ENCODE results near the gene SLC6A6.

SLC6A6 gene

DNA sequence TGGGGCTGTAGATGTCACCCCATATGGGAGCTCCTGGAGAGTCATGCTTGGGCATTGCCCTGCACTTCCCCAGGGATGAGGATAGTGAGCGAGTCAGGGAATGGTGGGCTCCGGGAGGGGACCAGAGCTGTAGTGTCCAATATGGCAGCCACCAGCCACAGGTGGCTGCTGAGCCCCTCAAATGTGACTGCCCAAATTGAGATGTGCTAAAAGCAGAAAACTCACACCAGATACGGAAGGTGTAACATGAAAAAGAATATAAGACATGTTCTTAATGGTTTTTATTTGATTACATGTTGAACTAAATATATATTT, 106.1 kb downstream of the SLC6A6 start:
- Histone ChIP-seq H3K4me3 (ENCODE audit: low read depth in 1 of 5, low read length in 5 of 5) (no peak overlapping the region), H3K9ac (ENCODE audit: low read length in 5 of 5) (no peak overlapping the region), H3K27me3 (ENCODE audit: control insufficient read depth in 5 of 5, insufficient read depth in 4 of 5, low read length in 5 of 5) (peaks cover 0 to 7% (median 4%) of the 10 kb centered on the region in 5 donors), H3K36me3 (ENCODE audit: control insufficient read depth in 5 of 5, insufficient read depth in 5 of 5, low read length in 5 of 5) (no peaks in the 10 kb centered on the region), H3K9me3 (ENCODE audit: control insufficient read depth in 5 of 5, low read length in 5 of 5) (peaks cover 0 to 4% (median under 1%) of the 10 kb centered on the region in 5 donors), H3K4me1 (ENCODE audit: control insufficient read depth in 5 of 5, insufficient read depth in 5 of 5, low read length in 5 of 5) (peaks cover 0 to 4% (median 0%) of the 10 kb centered on the region in 5 donors), H3K27ac (ENCODE audit: low read depth, low read length) (no peak overlapping the region)

DNA sequence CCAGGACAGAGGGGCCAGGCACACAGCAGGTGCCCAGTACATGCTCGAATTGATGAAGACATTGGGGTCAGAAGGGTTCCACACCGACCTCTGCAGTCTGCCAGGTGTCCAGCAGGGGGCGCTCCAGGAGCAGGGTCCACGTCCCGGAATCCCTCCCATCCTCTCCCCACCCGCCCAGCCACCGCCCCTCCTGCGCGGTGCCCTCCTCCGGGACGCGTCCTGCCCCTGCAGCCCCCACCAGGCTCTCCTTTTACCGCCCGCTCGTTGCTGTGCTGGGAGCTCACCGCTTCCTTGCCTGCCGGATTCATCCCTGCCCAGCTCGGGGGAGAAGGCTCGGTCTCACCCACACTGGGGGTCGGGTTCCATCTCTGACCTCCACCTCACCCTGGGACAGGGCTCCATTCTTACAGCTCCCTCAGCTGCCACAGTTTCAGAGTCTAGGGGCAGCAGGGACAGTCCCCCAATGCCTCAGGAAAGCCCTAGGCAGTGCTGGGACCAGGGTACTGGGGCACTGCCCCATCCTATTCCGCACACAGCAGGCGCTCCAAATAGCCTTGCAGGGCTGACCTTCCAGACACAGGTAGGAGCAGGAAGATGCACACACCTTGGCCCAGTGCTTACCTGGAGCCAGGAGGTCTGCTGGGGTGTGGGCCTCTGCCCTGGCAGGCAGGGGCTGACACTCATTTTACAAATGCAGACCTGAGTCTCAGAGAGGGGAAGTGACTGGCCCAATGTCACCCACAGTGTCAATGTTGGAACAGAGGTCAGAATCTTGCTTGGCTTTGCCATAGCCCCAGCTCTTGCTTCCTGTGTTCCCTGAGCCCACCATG, 106.8 kb downstream of the SLC6A6 start:
- Histone ChIP-seq H3K9me3 (ENCODE audit: control insufficient read depth in 5 of 5, low read length in 5 of 5) (no peaks in the 10 kb centered on the region), H3K4me3 (ENCODE audit: low read depth in 1 of 5, low read length in 5 of 5) (no peak overlapping the region), H3K27ac (ENCODE audit: low read depth, low read length) (no peak overlapping the region), H3K36me3 (ENCODE audit: control insufficient read depth in 5 of 5, insufficient read depth in 5 of 5, low read length in 5 of 5) (no peaks in the 10 kb centered on the region), H3K27me3 (ENCODE audit: control insufficient read depth in 5 of 5, insufficient read depth in 4 of 5, low read length in 5 of 5) (peaks cover 0 to 11% (median 4%) of the 10 kb centered on the region in 5 donors), H3K4me1 (ENCODE audit: control insufficient read depth in 5 of 5, insufficient read depth in 5 of 5, low read length in 5 of 5) (peaks cover 0 to 5% (median 0%) of the 10 kb centered on the region in 5 donors), H3K9ac (ENCODE audit: low read length in 5 of 5) (no peak overlapping the region)

DNA sequence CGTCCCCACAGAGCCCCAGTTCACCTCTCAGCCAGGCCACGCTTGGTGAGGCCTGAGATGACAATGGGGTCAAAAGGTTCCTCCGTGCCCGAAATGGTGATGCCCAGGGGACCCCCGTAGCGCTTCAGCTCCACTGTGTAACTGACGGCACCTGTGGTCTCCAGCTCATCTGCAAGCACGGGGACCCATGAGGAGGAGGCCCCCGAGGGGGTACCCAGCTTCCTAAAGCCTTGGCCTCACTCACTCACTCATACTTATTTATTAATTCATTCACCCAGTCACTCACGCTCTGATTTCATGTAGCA, 107.3 kb downstream of the SLC6A6 start:
- H3K27me3 ChIP-seq (ENCODE audit: control insufficient read depth in 5 of 5, insufficient read depth in 4 of 5, low read length in 5 of 5) = peaks cover 0 to 11% (median 4%) of the 10 kb centered on the region in 5 donors
- H3K9ac ChIP-seq (ENCODE audit: low read length in 5 of 5) = no peak overlapping the region
- no peak overlapping the region for H3K4me3 ChIP-seq (ENCODE audit: low read depth in 1 of 5, low read length in 5 of 5)
- H3K36me3 ChIP-seq (ENCODE audit: control insufficient read depth in 5 of 5, insufficient read depth in 5 of 5, low read length in 5 of 5) = no peaks in the 10 kb centered on the region
- H3K27ac ChIP-seq (ENCODE audit: low read depth, low read length) = no peak overlapping the region
- H3K4me1 ChIP-seq (ENCODE audit: control insufficient read depth in 5 of 5, insufficient read depth in 5 of 5, low read length in 5 of 5) = peaks cover 0 to 5% (median 0%) of the 10 kb centered on the region in 5 donors
- no peaks in the 10 kb centered on the region for H3K9me3 ChIP-seq (ENCODE audit: control insufficient read depth in 5 of 5, low read length in 5 of 5)

DNA sequence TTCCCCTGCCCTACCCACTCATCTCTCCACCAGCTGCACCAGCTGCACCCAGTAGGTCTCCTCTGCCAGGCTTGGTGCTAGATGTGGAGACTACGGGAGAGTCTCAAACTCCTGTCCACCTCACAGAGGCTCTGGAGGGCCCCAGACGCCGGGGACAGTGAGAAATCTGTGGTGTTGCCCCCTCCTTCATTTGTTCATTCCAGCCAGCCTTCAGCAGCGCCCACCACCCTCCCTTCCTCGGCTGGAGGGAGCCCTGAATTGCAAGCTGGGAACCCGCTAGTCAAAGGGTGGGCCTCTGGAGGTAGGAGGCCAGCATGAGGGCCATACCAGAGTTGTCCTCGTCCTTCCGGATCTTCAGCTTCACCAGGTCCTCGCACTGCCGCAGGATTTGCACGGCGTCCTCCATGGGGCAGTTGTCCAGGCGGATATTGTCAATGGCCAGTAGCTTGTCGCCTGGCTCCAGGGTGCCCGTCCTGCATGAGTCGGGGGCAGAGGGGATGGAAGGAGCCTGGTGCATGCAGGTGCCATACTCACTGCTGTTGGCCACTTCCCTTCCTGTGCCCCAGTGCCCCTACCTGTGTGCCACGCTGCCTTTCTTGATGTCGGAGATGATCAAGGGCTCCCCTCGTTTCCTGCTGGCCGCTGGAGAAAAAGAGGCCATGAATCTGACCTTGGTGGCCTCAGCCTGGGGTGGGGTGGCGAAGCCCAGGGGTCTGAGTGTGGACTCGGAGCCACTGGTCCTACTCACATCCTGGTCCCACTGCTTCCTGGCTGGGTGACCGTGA, 108.6 kb downstream of the SLC6A6 start:
- Histone ChIP-seq H3K27me3 (ENCODE audit: control insufficient read depth in 5 of 5, insufficient read depth in 4 of 5, low read length in 5 of 5) (peaks cover 0 to 11% (median 3%) of the 10 kb centered on the region in 5 donors), H3K27ac (ENCODE audit: low read depth, low read length) (no peak overlapping the region), H3K4me1 (ENCODE audit: control insufficient read depth in 5 of 5, insufficient read depth in 5 of 5, low read length in 5 of 5) (peaks cover 0 to 5% (median 0%) of the 10 kb centered on the region in 5 donors), H3K36me3 (ENCODE audit: control insufficient read depth in 5 of 5, insufficient read depth in 5 of 5, low read length in 5 of 5) (no peaks in the 10 kb centered on the region), H3K9me3 (ENCODE audit: control insufficient read depth in 5 of 5, low read length in 5 of 5) (no peaks in the 10 kb centered on the region), H3K9ac (ENCODE audit: low read length in 5 of 5) (no peak overlapping the region), H3K4me3 (ENCODE audit: low read depth in 1 of 5, low read length in 5 of 5) (no peak overlapping the region)

DNA sequence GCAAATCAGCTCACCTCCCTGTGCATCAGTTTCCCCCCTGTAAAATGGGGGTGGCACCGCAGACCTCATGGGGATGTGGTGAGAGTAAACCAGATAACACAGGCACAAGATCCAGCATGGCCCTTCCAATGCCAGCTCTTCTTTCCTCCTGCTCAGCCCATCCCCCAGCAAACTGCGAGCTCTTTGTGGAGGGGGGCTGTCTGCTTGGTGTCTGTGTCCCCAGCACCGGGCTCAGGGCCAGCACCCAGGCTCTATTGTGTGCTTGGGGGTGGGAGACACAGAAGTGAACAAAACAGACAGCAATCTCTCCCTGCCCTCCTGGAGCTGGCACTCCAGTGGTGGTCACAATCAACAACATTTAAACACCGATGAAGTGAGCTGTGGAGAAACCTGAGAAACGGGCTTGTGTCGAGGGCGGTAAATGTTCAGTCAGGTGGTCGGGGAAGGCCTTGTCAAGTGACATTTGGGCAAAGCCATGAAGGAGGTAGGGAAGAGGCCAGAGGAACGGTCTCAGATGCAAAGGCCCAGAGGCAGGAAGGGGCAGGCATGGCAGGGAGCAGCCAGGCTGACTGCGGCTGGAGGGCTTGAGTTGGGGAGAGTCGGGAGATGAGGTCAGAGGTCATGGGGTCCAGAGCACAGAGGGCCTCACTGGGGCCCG, 109.3 kb downstream of the SLC6A6 start:
- Histone ChIP-seq H3K9me3 (ENCODE audit: control insufficient read depth in 5 of 5, low read length in 5 of 5) (no peaks in the 10 kb centered on the region), H3K9ac (ENCODE audit: low read length in 5 of 5) (no peak overlapping the region), H3K36me3 (ENCODE audit: control insufficient read depth in 5 of 5, insufficient read depth in 5 of 5, low read length in 5 of 5) (no peaks in the 10 kb centered on the region), H3K27me3 (ENCODE audit: control insufficient read depth in 5 of 5, insufficient read depth in 4 of 5, low read length in 5 of 5) (peaks cover 0 to 9% (median 0%) of the 10 kb centered on the region in 5 donors), H3K4me1 (ENCODE audit: control insufficient read depth in 5 of 5, insufficient read depth in 5 of 5, low read length in 5 of 5) (peaks cover 0 to 5% (median 0%) of the 10 kb centered on the region in 5 donors), H3K4me3 (ENCODE audit: low read depth in 1 of 5, low read length in 5 of 5) (no peak overlapping the region), H3K27ac (ENCODE audit: low read depth, low read length) (no peak overlapping the region)

DNA sequence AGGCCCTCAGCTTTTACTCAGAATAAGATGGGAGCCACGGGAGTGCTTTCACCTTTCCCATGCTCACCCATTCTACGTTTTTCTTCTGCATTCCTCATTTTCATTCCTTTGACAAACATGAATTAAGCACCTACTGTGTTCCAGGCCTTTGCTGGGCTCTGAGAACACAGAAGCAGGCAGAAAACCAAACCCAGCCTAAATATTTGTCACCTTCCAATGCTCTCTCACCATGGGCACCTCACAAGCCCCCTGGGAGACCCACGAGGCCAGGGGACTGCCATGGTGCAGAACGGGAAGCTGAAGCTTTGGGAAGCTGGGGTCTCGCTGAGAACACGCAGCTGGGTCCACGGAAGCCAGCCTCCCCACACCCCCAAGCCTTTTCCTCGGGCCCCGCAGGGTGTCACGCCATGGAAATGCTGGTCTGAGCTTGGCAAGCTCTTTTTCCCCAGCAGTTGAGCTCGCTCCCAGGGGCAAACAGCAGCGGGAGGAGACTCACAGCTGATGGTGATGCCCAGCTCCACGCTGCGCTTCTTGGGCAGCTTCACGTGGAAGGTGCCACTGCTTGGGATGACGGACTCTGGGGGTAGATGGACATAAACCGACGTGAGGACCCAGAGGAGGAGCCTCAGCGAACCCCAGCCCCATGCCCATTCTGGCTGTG, 110.0 kb downstream of the SLC6A6 start:
- peaks cover 0 to 5% (median 0%) of the 10 kb centered on the region in 5 donors for H3K4me1 ChIP-seq (ENCODE audit: control insufficient read depth in 5 of 5, insufficient read depth in 5 of 5, low read length in 5 of 5)
- peaks cover 0 to 9% (median 0%) of the 10 kb centered on the region in 5 donors for H3K27me3 ChIP-seq (ENCODE audit: control insufficient read depth in 5 of 5, insufficient read depth in 4 of 5, low read length in 5 of 5)
- no peaks in the 10 kb centered on the region for H3K36me3 ChIP-seq (ENCODE audit: control insufficient read depth in 5 of 5, insufficient read depth in 5 of 5, low read length in 5 of 5)
- no peak overlapping the region for H3K27ac ChIP-seq (ENCODE audit: low read depth, low read length)
- H3K9me3 ChIP-seq (ENCODE audit: control insufficient read depth in 5 of 5, low read length in 5 of 5) = no peaks in the 10 kb centered on the region
- H3K4me3 ChIP-seq (ENCODE audit: low read depth in 1 of 5, low read length in 5 of 5) = no peak overlapping the region
- no peak overlapping the region for H3K9ac ChIP-seq (ENCODE audit: low read length in 5 of 5)

DNA sequence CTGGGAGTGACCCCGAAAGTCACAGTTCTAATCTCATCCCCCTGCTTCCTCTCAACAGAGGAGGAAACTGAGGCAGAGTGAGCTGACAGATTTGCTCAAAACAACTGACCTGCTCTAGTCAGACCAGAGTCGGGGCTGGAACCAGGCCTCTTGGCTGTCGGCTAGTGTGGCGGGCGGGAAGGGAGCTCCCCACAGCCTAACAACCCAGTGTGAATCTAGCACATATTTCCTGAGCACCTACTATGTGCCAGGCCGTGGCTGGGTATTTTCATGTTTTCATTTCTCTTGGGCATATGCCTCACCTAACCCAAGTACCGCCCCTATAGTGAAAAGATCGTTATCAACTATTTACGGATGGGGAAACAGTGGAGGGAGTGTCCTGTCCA, 110.5 kb downstream of the SLC6A6 start:
- no peak overlapping the region for H3K27ac ChIP-seq (ENCODE audit: low read depth, low read length)
- H3K27me3 ChIP-seq (ENCODE audit: control insufficient read depth in 5 of 5, insufficient read depth in 4 of 5, low read length in 5 of 5) = peaks cover 0 to 9% (median 0%) of the 10 kb centered on the region in 5 donors
- peaks cover 0 to 5% (median 0%) of the 10 kb centered on the region in 5 donors for H3K4me1 ChIP-seq (ENCODE audit: control insufficient read depth in 5 of 5, insufficient read depth in 5 of 5, low read length in 5 of 5)
- H3K9me3 ChIP-seq (ENCODE audit: control insufficient read depth in 5 of 5, low read length in 5 of 5) = no peaks in the 10 kb centered on the region
- no peaks in the 10 kb centered on the region for H3K36me3 ChIP-seq (ENCODE audit: control insufficient read depth in 5 of 5, insufficient read depth in 5 of 5, low read length in 5 of 5)
- no peak overlapping the region for H3K4me3 ChIP-seq (ENCODE audit: low read depth in 1 of 5, low read length in 5 of 5)
- no peak overlapping the region for H3K9ac ChIP-seq (ENCODE audit: low read length in 5 of 5)

DNA sequence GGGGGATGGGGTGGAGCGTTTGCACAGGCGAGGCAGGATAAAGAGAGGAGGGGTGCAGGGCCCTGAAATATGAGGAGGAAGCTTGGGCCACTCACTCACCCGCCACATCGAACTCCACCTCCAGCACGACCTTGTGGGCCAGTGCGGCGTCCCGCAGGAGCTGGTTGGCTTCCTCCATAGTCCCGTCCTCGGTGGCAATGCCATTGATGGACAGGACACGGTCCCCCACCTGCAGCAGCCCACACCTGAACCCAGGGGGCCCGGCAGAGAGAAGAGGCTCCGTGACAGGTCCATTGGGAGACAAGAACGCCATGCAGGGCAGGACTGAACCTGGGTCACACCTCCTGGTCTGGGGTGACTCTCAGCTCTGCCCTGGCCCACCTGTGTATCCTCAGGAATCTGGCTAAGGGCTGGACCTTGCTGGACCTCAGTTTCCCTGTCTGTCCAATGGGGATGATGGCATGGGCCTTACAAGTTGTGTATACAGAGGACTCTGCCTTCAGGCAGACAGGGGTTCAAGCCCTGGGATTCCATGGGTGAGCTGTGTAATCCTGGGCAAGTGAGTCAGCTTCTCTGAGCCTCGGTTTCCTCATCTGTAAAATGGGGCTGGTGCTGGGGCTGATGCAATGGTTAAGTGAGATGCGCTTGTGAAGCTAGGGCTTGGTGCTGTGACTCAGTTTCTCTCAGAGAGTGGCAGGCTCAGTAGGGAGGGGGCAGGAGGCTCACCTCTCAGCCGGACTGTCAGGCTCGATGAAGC, 111.3 kb downstream of the SLC6A6 start:
- Histone ChIP-seq H3K4me3 (ENCODE audit: low read depth in 1 of 5, low read length in 5 of 5) (no peak overlapping the region), H3K9ac (ENCODE audit: low read length in 5 of 5) (no peak overlapping the region), H3K9me3 (ENCODE audit: control insufficient read depth in 5 of 5, low read length in 5 of 5) (no peaks in the 10 kb centered on the region), H3K4me1 (ENCODE audit: control insufficient read depth in 5 of 5, insufficient read depth in 5 of 5, low read length in 5 of 5) (peaks cover 0 to 4% (median 0%) of the 10 kb centered on the region in 5 donors), H3K27me3 (ENCODE audit: control insufficient read depth in 5 of 5, insufficient read depth in 4 of 5, low read length in 5 of 5) (peaks cover 0 to 4% (median 0%) of the 10 kb centered on the region in 5 donors), H3K36me3 (ENCODE audit: control insufficient read depth in 5 of 5, insufficient read depth in 5 of 5, low read length in 5 of 5) (no peaks in the 10 kb centered on the region), H3K27ac (ENCODE audit: low read depth, low read length) (no peak overlapping the region)

DNA sequence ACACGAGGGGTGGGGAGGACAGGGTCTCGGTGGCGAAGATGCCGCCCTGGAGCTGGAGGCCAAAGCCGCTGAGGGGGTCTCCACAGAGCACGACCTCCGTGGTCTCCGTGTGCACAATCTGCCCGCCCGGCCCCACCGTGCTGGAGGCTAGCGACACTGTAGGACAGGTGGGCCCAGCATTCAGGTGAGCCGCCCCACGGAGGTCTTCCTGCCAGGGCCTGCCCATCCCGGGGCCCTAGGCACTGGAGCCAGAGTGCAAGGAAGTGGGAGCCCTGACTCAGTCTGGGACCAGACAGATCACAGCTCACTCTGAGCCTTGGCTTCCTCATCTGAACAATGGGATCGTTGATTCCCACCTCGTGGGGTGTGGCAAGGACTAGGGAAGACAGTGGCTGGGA, 111.9 kb downstream of the SLC6A6 start:
- Histone ChIP-seq H3K9ac (ENCODE audit: low read length in 5 of 5) (no peak overlapping the region), H3K36me3 (ENCODE audit: control insufficient read depth in 5 of 5, insufficient read depth in 5 of 5, low read length in 5 of 5) (no peaks in the 10 kb centered on the region), H3K4me3 (ENCODE audit: low read depth in 1 of 5, low read length in 5 of 5) (no peak overlapping the region), H3K4me1 (ENCODE audit: control insufficient read depth in 5 of 5, insufficient read depth in 5 of 5, low read length in 5 of 5) (peaks cover 0 to 3% (median 0%) of the 10 kb centered on the region in 5 donors), H3K27ac (ENCODE audit: low read depth, low read length) (no peak overlapping the region), H3K9me3 (ENCODE audit: control insufficient read depth in 5 of 5, low read length in 5 of 5) (no peaks in the 10 kb centered on the region), H3K27me3 (ENCODE audit: control insufficient read depth in 5 of 5, insufficient read depth in 4 of 5, low read length in 5 of 5) (peaks cover 0 to 4% (median 0%) of the 10 kb centered on the region in 5 donors)

Data from subcutaneous abdominal adipose tissue (tissue), 5 donors.